Measurements from ENCODE around the gene ECT2L.

The ECT2L gene

DNA sequence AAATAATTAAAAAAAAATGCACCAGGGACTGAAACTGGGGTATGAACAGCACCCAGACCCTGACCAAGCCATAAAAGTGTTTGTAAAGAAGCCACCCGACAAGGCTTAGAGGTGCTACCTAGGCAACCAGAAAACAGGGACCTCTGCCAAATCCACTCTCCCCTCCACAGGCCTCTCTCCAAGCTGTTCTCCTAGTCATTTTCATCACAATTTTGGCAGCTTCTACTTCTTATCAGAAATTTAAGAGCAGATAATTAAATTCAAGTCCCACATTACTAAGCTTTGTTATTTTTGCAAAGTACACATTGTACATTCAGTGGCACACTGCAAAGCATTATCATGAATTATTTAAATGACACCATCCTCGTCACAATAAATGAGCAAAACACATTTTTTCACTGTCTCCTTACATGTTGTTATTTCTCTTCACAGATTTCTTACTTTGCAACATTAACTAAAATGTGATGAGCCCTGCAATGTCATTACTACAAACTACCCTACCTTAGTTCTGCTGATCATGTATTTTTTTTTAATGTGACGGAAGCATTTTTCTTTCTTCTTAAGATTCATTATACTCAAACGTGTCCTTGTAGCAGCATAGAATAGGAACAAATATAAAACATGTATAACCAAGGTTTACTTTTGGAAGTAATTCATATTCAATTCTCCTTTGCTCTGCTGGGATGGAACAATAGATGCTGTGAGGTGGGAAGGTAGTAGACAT, 38.1 kb downstream of the ECT2L start:
- H3K4me2 ChIP-seq (ENCODE audit: low read length), result no peak overlapping the region
- no peaks in the 10 kb centered on the region for H3K36me3 ChIP-seq (ENCODE audit: insufficient read depth, low read length)
- no peak overlapping the region for H3K9ac ChIP-seq (ENCODE audit: low read depth, low read length)

DNA sequence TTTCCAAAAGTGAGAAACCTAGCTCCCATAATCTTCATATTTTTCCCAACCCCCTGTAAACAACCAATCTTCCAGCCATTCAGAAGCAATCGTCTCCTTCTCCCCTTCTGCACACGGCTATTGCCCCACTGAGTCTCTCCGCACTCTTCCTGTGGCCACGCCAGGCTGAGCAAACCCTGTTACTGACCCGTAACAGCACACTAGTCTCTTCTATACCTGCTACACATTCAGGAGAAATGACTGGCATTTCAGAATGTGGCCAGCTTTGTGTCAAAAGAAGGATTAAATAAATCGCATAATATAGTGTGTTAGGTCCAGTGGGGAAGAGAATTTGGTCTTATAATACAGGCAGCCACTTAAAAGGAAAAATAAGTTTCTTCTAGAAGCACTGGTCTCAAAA, 41.4 kb downstream of the ECT2L start:
- H3K4me3 ChIP-seq (ENCODE audit: low read length), result no peak overlapping the region
- H3K27me3 ChIP-seq (ENCODE audit: control insufficient read depth, insufficient read depth, low read length), result no peaks in the 10 kb centered on the region

More for the DNA sequence above, 38.1 kb downstream of the ECT2L start:
- H3K9me3 ChIP-seq (replicated peaks; ENCODE audit: low read length), result no peaks in the 10 kb centered on the region
- no peaks in the 10 kb centered on the region for H3K27me3 ChIP-seq (ENCODE audit: control insufficient read depth, insufficient read depth, low read length)
- H3K4me3 ChIP-seq (ENCODE audit: low read length), result no peak overlapping the region
- no peaks in the 10 kb centered on the region for H3K4me1 ChIP-seq (ENCODE audit: control insufficient read depth, insufficient read depth, low read length)

GRCh38 chr6:138844192-138844591, 48.3 kb downstream of the ECT2L start:
- Histone ChIP-seq H3K9ac (ENCODE audit: low read depth, low read length) (no peak overlapping the region), H3K27me3 (ENCODE audit: control insufficient read depth, insufficient read depth, low read length) (no peaks in the 10 kb centered on the region), H3K4me1 (ENCODE audit: control insufficient read depth, insufficient read depth, low read length) (peaks cover 8% of the 10 kb centered on the region), H3K9me3 (replicated peaks; ENCODE audit: low read length) (no peaks in the 10 kb centered on the region), H3K4me3 (ENCODE audit: low read length) (no peak overlapping the region), H3K4me2 (ENCODE audit: low read length) (peak overlapping the region; percentile 26), H3K36me3 (ENCODE audit: insufficient read depth, low read length) (no peaks in the 10 kb centered on the region)

More for the DNA sequence above, 41.4 kb downstream of the ECT2L start:
- no peak overlapping the region for H3K9ac ChIP-seq (ENCODE audit: low read depth, low read length)
- no peaks in the 10 kb centered on the region for H3K9me3 ChIP-seq (replicated peaks; ENCODE audit: low read length)
- no peak overlapping the region for H3K4me2 ChIP-seq (ENCODE audit: low read length)
- no peaks in the 10 kb centered on the region for H3K4me1 ChIP-seq (ENCODE audit: control insufficient read depth, insufficient read depth, low read length)
- H3K36me3 ChIP-seq (ENCODE audit: insufficient read depth, low read length), result no peaks in the 10 kb centered on the region

- H3K4me2 ChIP-seq (ENCODE audit: low read length), result no peak overlapping the region
Measured at GRCh38 chr6:138847884-138848283, 52.0 kb downstream of the ECT2L start.

GRCh38 chr6:138848461-138848860, 52.6 kb downstream of the ECT2L start:
- Histone ChIP-seq H3K4me1 (ENCODE audit: control insufficient read depth, insufficient read depth, low read length) (peaks cover 8% of the 10 kb centered on the region), H3K4me2 (ENCODE audit: low read length) (no peak overlapping the region), H3K9me3 (replicated peaks; ENCODE audit: low read length) (no peaks in the 10 kb centered on the region), H3K9ac (ENCODE audit: low read depth, low read length) (no peak overlapping the region), H3K4me3 (ENCODE audit: low read length) (no peak overlapping the region), H3K36me3 (ENCODE audit: insufficient read depth, low read length) (no peaks in the 10 kb centered on the region), H3K27me3 (ENCODE audit: control insufficient read depth, insufficient read depth, low read length) (no peaks in the 10 kb centered on the region)

More at GRCh38 chr6:138847884-138848283, 52.0 kb downstream of the ECT2L start:
- Histone ChIP-seq H3K4me1 (ENCODE audit: control insufficient read depth, insufficient read depth, low read length) (peaks cover 8% of the 10 kb centered on the region), H3K4me3 (ENCODE audit: low read length) (no peak overlapping the region), H3K9me3 (replicated peaks; ENCODE audit: low read length) (no peaks in the 10 kb centered on the region), H3K27me3 (ENCODE audit: control insufficient read depth, insufficient read depth, low read length) (no peaks in the 10 kb centered on the region), H3K36me3 (ENCODE audit: insufficient read depth, low read length) (no peaks in the 10 kb centered on the region), H3K9ac (ENCODE audit: low read depth, low read length) (no peak overlapping the region)

DNA sequence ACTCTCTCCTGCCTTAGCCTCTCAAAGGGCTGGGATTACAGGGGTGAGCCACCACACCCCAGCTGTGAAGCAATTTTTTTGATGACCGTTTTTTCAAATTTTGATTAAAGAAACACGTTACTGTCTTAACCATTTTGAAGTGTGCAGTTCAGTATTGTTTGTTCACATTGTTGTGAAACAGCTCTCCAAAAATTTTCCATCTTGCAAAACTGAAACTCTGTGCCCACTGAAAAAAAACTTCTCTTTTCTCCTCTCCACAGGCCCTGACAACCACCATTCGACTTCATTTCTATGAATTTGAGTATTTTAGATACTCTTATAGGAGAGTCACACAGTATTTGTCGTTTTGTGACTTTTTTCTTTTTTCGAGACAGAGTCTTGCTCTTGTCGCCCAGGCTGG, 53.9 kb downstream of the ECT2L start:
- no peaks in the 10 kb centered on the region for H3K36me3 ChIP-seq (ENCODE audit: insufficient read depth, low read length)
- H3K9ac ChIP-seq (ENCODE audit: low read depth, low read length), result no peak overlapping the region
- no peaks in the 10 kb centered on the region for H3K4me1 ChIP-seq (ENCODE audit: control insufficient read depth, insufficient read depth, low read length)
- no peak overlapping the region for H3K4me2 ChIP-seq (ENCODE audit: low read length)
- H3K4me3 ChIP-seq (ENCODE audit: low read length), result no peak overlapping the region
- H3K27me3 ChIP-seq (ENCODE audit: control insufficient read depth, insufficient read depth, low read length), result no peaks in the 10 kb centered on the region
- no peaks in the 10 kb centered on the region for H3K9me3 ChIP-seq (replicated peaks; ENCODE audit: low read length)

GRCh38 chr6:138856654-138857053, 60.8 kb downstream of the ECT2L start:
- no peaks in the 10 kb centered on the region for H3K36me3 ChIP-seq (ENCODE audit: insufficient read depth, low read length)
- no peaks in the 10 kb centered on the region for H3K4me1 ChIP-seq (ENCODE audit: control insufficient read depth, insufficient read depth, low read length)
- no peak overlapping the region for H3K4me3 ChIP-seq (ENCODE audit: low read length)
- peaks cover 3% of the 10 kb centered on the region for H3K27me3 ChIP-seq (ENCODE audit: control insufficient read depth, insufficient read depth, low read length)
- no peak overlapping the region for H3K4me2 ChIP-seq (ENCODE audit: low read length)
- no peaks in the 10 kb centered on the region for H3K9me3 ChIP-seq (replicated peaks; ENCODE audit: low read length)
- no peak overlapping the region for H3K9ac ChIP-seq (ENCODE audit: low read depth, low read length)

DNA sequence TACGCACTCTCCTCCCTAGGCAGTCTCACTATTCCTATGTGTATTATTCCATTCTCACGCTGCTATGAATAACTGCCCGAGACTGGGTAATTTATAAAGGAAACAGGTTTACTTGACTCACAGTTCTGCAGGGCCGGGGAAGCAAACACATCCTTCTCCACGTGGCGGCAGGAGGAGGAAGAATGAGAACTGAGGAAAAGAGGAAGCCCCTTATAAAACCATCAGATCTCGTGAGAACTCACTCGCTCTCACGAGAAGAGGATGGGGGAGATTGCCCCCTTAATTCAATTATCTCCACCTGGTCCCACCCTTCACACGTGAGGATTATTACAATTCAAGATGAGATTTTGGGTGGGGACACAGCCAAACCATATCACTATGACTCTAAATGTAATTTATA, 61.9 kb downstream of the ECT2L start:
- H3K4me2 ChIP-seq (ENCODE audit: low read length), result no peak overlapping the region
- no peaks in the 10 kb centered on the region for H3K36me3 ChIP-seq (ENCODE audit: insufficient read depth, low read length)
- H3K4me3 ChIP-seq (ENCODE audit: low read length), result no peak overlapping the region
- H3K9me3 ChIP-seq (replicated peaks; ENCODE audit: low read length), result no peaks in the 10 kb centered on the region
- H3K27me3 ChIP-seq (ENCODE audit: control insufficient read depth, insufficient read depth, low read length), result peaks cover 3% of the 10 kb centered on the region
- H3K4me1 ChIP-seq (ENCODE audit: control insufficient read depth, insufficient read depth, low read length), result no peaks in the 10 kb centered on the region
- no peak overlapping the region for H3K9ac ChIP-seq (ENCODE audit: low read depth, low read length)

GRCh38 chr6:138862456-138862855, 66.6 kb downstream of the ECT2L start:
- no peak overlapping the region for H3K4me2 ChIP-seq (ENCODE audit: low read length)
- no peaks in the 10 kb centered on the region for H3K4me1 ChIP-seq (ENCODE audit: control insufficient read depth, insufficient read depth, low read length)
- no peaks in the 10 kb centered on the region for H3K9me3 ChIP-seq (replicated peaks; ENCODE audit: low read length)
- H3K4me3 ChIP-seq (ENCODE audit: low read length), result no peak overlapping the region
- H3K9ac ChIP-seq (ENCODE audit: low read depth, low read length), result no peak overlapping the region
- H3K36me3 ChIP-seq (ENCODE audit: insufficient read depth, low read length), result no peaks in the 10 kb centered on the region
- H3K27me3 ChIP-seq (ENCODE audit: control insufficient read depth, insufficient read depth, low read length), result no peaks in the 10 kb centered on the region

- no peaks in the 10 kb centered on the region for H3K36me3 ChIP-seq (ENCODE audit: insufficient read depth, low read length)
- no peaks in the 10 kb centered on the region for H3K27me3 ChIP-seq (ENCODE audit: control insufficient read depth, insufficient read depth, low read length)
- H3K4me1 ChIP-seq (ENCODE audit: control insufficient read depth, insufficient read depth, low read length), result no peaks in the 10 kb centered on the region
- H3K4me2 ChIP-seq (ENCODE audit: low read length), result no peak overlapping the region
- no peaks in the 10 kb centered on the region for H3K9me3 ChIP-seq (replicated peaks; ENCODE audit: low read length)
- H3K4me3 ChIP-seq (ENCODE audit: low read length), result no peak overlapping the region
- no peak overlapping the region for H3K9ac ChIP-seq (ENCODE audit: low read depth, low read length)
Measured at GRCh38 chr6:138863321-138863720, 67.4 kb downstream of the ECT2L start.

DNA sequence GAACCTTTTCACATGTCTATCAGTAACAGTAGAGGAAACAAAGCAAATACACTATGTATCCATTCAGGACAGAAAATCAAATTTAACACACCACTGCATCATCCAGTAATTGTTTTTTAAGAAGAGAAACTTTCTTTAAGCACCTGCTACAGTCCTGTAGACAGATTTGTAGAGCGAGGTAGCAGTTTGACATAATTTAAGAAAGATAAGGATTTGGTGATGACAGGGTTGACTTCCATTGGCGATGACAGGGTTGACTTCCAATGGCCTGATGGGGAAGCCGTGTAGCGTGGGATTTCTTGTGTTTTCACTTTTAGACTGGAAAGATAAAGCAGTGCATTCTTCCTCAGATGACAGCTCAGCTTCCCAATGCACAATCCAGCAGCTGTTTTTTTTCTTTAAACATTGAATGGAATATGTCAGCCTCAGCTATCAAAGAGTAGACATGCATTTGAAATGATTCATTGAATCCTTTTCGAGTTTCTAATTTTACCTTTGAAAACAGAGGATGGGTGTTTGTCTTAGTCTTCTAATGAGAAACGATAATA, 68.5 kb downstream of the ECT2L start:
- H3K9me3 ChIP-seq (replicated peaks; ENCODE audit: low read length), result no peaks in the 10 kb centered on the region
- H3K27me3 ChIP-seq (ENCODE audit: control insufficient read depth, insufficient read depth, low read length), result no peaks in the 10 kb centered on the region
- H3K36me3 ChIP-seq (ENCODE audit: insufficient read depth, low read length), result no peaks in the 10 kb centered on the region
- peak overlapping the region; percentile 28 for H3K4me2 ChIP-seq (ENCODE audit: low read length)
- H3K9ac ChIP-seq (ENCODE audit: low read depth, low read length), result no peak overlapping the region
- H3K4me3 ChIP-seq (ENCODE audit: low read length), result no peak overlapping the region
- H3K4me1 ChIP-seq (ENCODE audit: control insufficient read depth, insufficient read depth, low read length), result peaks cover 3% of the 10 kb centered on the region

Measured in skeletal muscle satellite cell (primary cell).